Vagina (tissue), 2 donors: ENCODE results near the gene JSRP1. TPM values are rescaled to one million over a fixed set of nuclear protein-coding genes. Genes with fewer than 3 reads are reported as not detected.

Experiments
- DNase-seq, 2 donors: peaks; one replicate each; pipeline ENCODE4 v3.0.0-alpha.2; 2017; ENCODE audit errors: extremely low spot score in 2 of 2
- H3K27ac ChIP-seq: fragments of 200-600 bp; sonication (generic); one replicate; pipeline ENCODE4 v1.5.1; 2019
- H3K27me3 ChIP-seq: fragments of 200-600 bp; sonication (generic); one replicate; pipeline ENCODE4 v1.5.1; 2019
- H3K36me3 ChIP-seq, 2 donors: fragments of 200-600 bp; sonication (generic); one replicate each; pipeline ENCODE4 v1.5.1; 2017 to 2019
- H3K4me1 ChIP-seq: fragments of 200-600 bp; sonication (generic); one replicate; pipeline ENCODE4 v1.5.1; 2019
- H3K4me3 ChIP-seq, 2 donors: fragments of 200-600 bp; sonication (generic); 1 replicate in 1 of 2; 2 replicates in 1 of 2; pipeline ENCODE4 v1.5.1; 2016 to 2019
- H3K9me3 ChIP-seq: fragments of 200-600 bp; sonication (generic); one replicate; pipeline ENCODE4 v1.5.1; 2019
- CTCF ChIP-seq, 3 experiments: fragments of 450-650 bp in 2 of 3; fragments of 200-600 bp in 1 of 3; sonication (generic) in 1 of 3; IDR thresholded peaks; one replicate each; pipeline ENCODE4 v1.5.1; 2017 to 2019; ENCODE audit warnings: antibody characterized with exemption in 3 of 3, mild to moderate bottlenecking in 2 of 3, moderate library complexity in 2 of 3
- POLR2A ChIP-seq, 2 donors: fragments of 450-650 bp; IDR thresholded peaks; one replicate each; pipeline ENCODE4 v1.6.1; 2017; ENCODE audit warnings: antibody characterized with exemption in 2 of 2, mild to moderate bottlenecking in 2 of 2, moderate library complexity in 2 of 2
- POLR2AphosphoS5 ChIP-seq, 2 donors: sonication (generic); formaldehyde crosslinking; IDR thresholded peaks; one replicate each; pipeline ENCODE4 v1.9.0; 2017; ENCODE audit warnings: antibody characterized with exemption in 2 of 2, mild to moderate bottlenecking in 2 of 2, low read depth in 1 of 2; ENCODE audit not compliant: insufficient read depth in 1 of 2
- intact Hi-C: fragments of 100-400 bp; cut with DNase I; formaldehyde crosslinking; loops from one replicate; pipeline ENCODE4 v1.15.1; 2023
- total RNA-seq: library from RNA; depleted of rRNA; stranded (reverse); fragments of >200 nt; gene quantifications from one replicate; pipeline ENCODE4 v1.2.3, GENCODE V29; 2016

Gene JSRP1
- total RNA-seq, 1 donor from 2014 or later: not detected

- intact Hi-C loops: no loop called here
- H3K36me3 ChIP-seq: no peaks in the 10 kb centered on the region
- no peak for DNase-seq
- no peak overlapping the region for H3K27ac ChIP-seq
- no peaks in the 10 kb centered on the region for H3K9me3 ChIP-seq
- peaks cover 9% of the 10 kb centered on the region for H3K4me1 ChIP-seq
- peak in 2 of 3 experiments; percentile 3 to 5 for TF ChIP-seq CTCF (IDR thresholded peaks at IDR 0.05)
- TF ChIP-seq POLR2AphosphoS5 (IDR thresholded peaks at IDR 0.05; ENCODE audit: insufficient read depth in 1 of 2, low read depth in 1 of 2): no peak
- H3K4me3 ChIP-seq: no peak overlapping the region
- H3K27me3 ChIP-seq: no peaks in the 10 kb centered on the region
Measured at GRCh38 chr19:2261438-2262172, 5.4 kb upstream of the JSRP1 start.

GRCh38 chr19:2260341-2260805 is 4.2 kb upstream of the JSRP1 start:
- H3K27ac ChIP-seq: no peak overlapping the region
- no peak for TF ChIP-seq CTCF (IDR thresholded peaks at IDR 0.05)
- peak in 1 of 2 donors; percentile 3 for TF ChIP-seq POLR2AphosphoS5 (IDR thresholded peaks at IDR 0.05; ENCODE audit: insufficient read depth in 1 of 2, low read depth in 1 of 2)
- TF ChIP-seq POLR2A (IDR thresholded peaks at IDR 0.05): no peak

GRCh38 chr19:2259336-2259735 is 3.1 kb upstream of the JSRP1 start:
- peaks cover 5% of the 10 kb centered on the region for H3K4me1 ChIP-seq
- no peak overlapping the region for H3K4me3 ChIP-seq
- H3K36me3 ChIP-seq: no peaks in the 10 kb centered on the region
- no peak for DNase-seq
- no peaks in the 10 kb centered on the region for H3K9me3 ChIP-seq
- intact Hi-C loops: no loop called here
- no peaks in the 10 kb centered on the region for H3K27me3 ChIP-seq
- TF ChIP-seq POLR2AphosphoS5 (IDR thresholded peaks at IDR 0.05; ENCODE audit: insufficient read depth in 1 of 2, low read depth in 1 of 2) (no peak), POLR2A (IDR thresholded peaks at IDR 0.05) (no peak), CTCF (IDR thresholded peaks at IDR 0.05) (no peak)
- H3K27ac ChIP-seq: no peak overlapping the region

More at GRCh38 chr19:2260341-2260805, 4.2 kb upstream of the JSRP1 start:
- Histone ChIP-seq H3K27me3 (no peaks in the 10 kb centered on the region), H3K4me3 (no peak overlapping the region), H3K36me3 (no peaks in the 10 kb centered on the region), H3K9me3 (no peaks in the 10 kb centered on the region), H3K4me1 (peaks cover 5% of the 10 kb centered on the region)
- intact Hi-C loops: no loop called here
- DNase-seq: no peak

- Histone ChIP-seq H3K9me3 (no peaks in the 10 kb centered on the region), H3K4me3 (no peak overlapping the region), H3K36me3 (no peaks in the 10 kb centered on the region), H3K27me3 (peaks cover 8% of the 10 kb centered on the region), H3K27ac (no peak overlapping the region), H3K4me1 (peaks cover 32% of the 10 kb centered on the region)
- DNase-seq: no peak
- TF ChIP-seq POLR2AphosphoS5 (IDR thresholded peaks at IDR 0.05; ENCODE audit: insufficient read depth in 1 of 2, low read depth in 1 of 2) (no peak), POLR2A (IDR thresholded peaks at IDR 0.05) (no peak), CTCF (IDR thresholded peaks at IDR 0.05) (no peak)
- intact Hi-C loops: no loop called here
Measured at GRCh38 chr19:2255112-2255845, 938 bp downstream of the JSRP1 start.
